DOHH2 (cell line): ENCODE measurements around the gene CDH4.

Experiments used
- H3F3A ChIP-seq: fragments of 200-600 bp; sonication (generic), shearing (Covaris generic); 2 replicates; pipeline ENCODE4 v1.6.0; 2016; ENCODE audit warnings: antibody characterized with exemption, mild to moderate bottlenecking; ENCODE audit not compliant: control insufficient read depth, insufficient read depth
- H3K27ac ChIP-seq: fragments of 200-600 bp; sonication (generic); 2 replicates; pipeline ENCODE4 v1.5.1; 2014; ENCODE audit warnings: low read depth, mild to moderate bottlenecking, low read length, moderate library complexity
- H3K27me3 ChIP-seq: fragments of 200-600 bp; sonication (generic); 2 replicates; pipeline ENCODE4 v1.6.1; 2014; ENCODE audit warnings: mild to moderate bottlenecking, low read length, mixed read lengths; ENCODE audit not compliant: control insufficient read depth
- H3K36me3 ChIP-seq: fragments of 200-600 bp; sonication (generic); 2 replicates; pipeline ENCODE4 v1.6.1; 2014; ENCODE audit warnings: mild to moderate bottlenecking, low read length, moderate library complexity, mixed read lengths; ENCODE audit not compliant: control insufficient read depth
- H3K4me1 ChIP-seq: fragments of 200-600 bp; sonication (generic); 2 replicates; pipeline ENCODE4 v1.6.1; 2014; ENCODE audit warnings: mild to moderate bottlenecking, low read length, mixed read lengths; ENCODE audit not compliant: control insufficient read depth
- H3K4me2 ChIP-seq: fragments of 200-600 bp; sonication (generic); 2 replicates; pipeline ENCODE4 v1.6.0; 2014; ENCODE audit warnings: mild to moderate bottlenecking, low read length, moderate library complexity
- H3K4me3 ChIP-seq: fragments of 200-600 bp; sonication (generic); 2 replicates; pipeline ENCODE4 v1.5.1; 2014; ENCODE audit warnings: mild to moderate bottlenecking, low read length, mixed read lengths
- H3K79me2 ChIP-seq: fragments of 200-600 bp; sonication (generic); 2 replicates; pipeline ENCODE4 v1.6.1; 2014; ENCODE audit warnings: mild to moderate bottlenecking, low read length, mixed read lengths; ENCODE audit not compliant: control insufficient read depth
- H3K9me2 ChIP-seq: fragments of 200-600 bp; sonication (generic); replicated peaks from 2 replicates; pipeline ENCODE4 v1.6.1; 2014; ENCODE audit warnings: mild to moderate bottlenecking, low read length, mixed read lengths; ENCODE audit not compliant: control insufficient read depth
- H3K9me3 ChIP-seq: fragments of 200-600 bp; sonication (generic); 2 replicates; pipeline ENCODE4 v1.6.1; 2014; ENCODE audit warnings: antibody characterized with exemption, low read length, mixed read lengths; ENCODE audit not compliant: control insufficient read depth, insufficient read depth
- H4K20me1 ChIP-seq: fragments of 200-600 bp; sonication (generic); 2 replicates; pipeline ENCODE4 v1.6.0; 2014; ENCODE audit warnings: low read depth, mild to moderate bottlenecking, antibody characterized with exemption, low read length, moderate library complexity; ENCODE audit not compliant: control insufficient read depth, insufficient read depth
- EZH2phosphoT487 ChIP-seq: fragments of 200-600 bp; sonication (generic); IDR thresholded peaks from 2 replicates; pipeline ENCODE4 v1.6.1; 2017; ENCODE audit warnings: borderline replicate concordance, mild to moderate bottlenecking, antibody characterized with exemption, low read length, moderate library complexity, mixed read lengths
- TF ChIP-seq, protein P1 (sequence below): fragments of 200-600 bp; sonication (generic); IDR thresholded peaks from one replicate; pipeline ENCODE4 v1.5.1; 2014; ENCODE audit warnings: antibody characterized with exemption, mild to moderate bottlenecking, low read depth, low read length; ENCODE audit not compliant: poor library complexity, severe bottlenecking

Gene CDH4

DNA sequence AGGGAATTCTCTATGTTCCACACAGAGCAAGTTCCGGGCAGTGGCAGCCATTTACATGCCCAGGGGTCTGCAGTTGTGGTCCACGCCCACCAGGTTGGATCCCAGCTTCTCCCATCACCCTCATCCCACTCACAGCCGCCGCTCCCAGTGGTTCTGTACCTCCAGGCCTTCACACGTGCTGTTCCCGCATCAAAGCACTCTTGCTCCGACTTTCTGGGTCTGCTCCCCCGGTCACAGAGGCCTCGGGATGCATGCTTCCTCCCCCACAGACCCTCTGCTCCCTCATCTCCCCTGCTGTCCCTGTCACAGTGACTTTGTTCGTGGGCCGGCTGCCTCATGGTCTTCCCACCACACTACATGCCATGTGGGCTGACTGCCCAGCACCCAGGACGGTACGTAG, 481.2 kb downstream of the CDH4 start:
- no peak for TF ChIP-seq EZH2phosphoT487
- TF ChIP-seq, protein P1, sequence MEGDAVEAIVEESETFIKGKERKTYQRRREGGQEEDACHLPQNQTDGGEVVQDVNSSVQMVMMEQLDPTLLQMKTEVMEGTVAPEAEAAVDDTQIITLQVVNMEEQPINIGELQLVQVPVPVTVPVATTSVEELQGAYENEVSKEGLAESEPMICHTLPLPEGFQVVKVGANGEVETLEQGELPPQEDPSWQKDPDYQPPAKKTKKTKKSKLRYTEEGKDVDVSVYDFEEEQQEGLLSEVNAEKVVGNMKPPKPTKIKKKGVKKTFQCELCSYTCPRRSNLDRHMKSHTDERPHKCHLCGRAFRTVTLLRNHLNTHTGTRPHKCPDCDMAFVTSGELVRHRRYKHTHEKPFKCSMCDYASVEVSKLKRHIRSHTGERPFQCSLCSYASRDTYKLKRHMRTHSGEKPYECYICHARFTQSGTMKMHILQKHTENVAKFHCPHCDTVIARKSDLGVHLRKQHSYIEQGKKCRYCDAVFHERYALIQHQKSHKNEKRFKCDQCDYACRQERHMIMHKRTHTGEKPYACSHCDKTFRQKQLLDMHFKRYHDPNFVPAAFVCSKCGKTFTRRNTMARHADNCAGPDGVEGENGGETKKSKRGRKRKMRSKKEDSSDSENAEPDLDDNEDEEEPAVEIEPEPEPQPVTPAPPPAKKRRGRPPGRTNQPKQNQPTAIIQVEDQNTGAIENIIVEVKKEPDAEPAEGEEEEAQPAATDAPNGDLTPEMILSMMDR, result no peak
- Histone ChIP-seq H3K27ac (no peak overlapping the region), H3K4me2 (no peak overlapping the region), H3K4me3 (no peak overlapping the region), H3K9me2 (no peaks in the 10 kb centered on the region), H3K4me1 (no peaks in the 10 kb centered on the region), H3K36me3 (no peaks in the 10 kb centered on the region), H3K27me3 (no peaks in the 10 kb centered on the region), H3F3A (no peaks in the 10 kb centered on the region), H3K9me3 (no peaks in the 10 kb centered on the region), H4K20me1 (no peaks in the 10 kb centered on the region), H3K79me2 (no peaks in the 10 kb centered on the region)

DNA sequence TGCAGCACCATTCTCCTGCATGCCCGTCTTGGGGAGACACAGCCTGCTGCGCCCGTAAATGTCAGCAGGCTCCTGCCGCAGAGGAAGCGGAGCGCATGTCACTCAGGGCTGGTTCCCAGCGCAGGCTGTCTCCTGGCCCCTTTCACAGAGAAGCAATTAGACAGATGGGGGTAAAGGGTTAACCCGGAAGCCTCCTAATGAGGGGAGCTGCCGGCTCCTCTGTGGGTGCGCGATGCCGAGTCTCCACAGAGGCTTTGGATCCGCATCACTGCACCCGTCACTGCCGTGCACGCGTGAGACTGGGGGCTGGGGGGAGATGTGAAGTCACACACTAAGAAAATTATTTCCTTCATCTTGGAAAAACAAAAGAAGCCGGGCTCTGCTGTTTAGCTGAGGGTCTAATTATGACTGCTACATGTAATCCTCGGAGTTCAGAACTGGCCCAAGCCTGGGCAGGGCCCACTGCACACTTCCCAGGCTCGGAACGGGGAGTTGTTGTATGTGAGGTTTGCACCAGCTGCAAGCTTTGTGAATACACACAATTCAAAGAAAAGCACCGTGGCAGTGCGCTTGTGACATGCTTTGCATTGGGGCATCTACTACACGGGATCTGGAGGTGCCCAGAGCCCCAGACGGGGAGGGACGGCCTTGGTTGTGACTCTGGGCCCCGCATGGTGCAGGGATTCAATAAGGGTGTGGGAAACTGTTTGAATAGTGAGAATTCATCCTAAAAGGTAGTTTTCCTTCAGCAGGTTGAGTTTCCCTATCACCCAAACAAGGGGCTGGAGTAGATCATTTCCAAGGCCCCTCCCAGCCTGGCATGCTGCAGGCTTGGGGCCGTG, 482.1 kb downstream of the CDH4 start:
- H3K27me3 ChIP-seq, result no peaks in the 10 kb centered on the region
- TF ChIP-seq, protein P1, result no peak
- no peak for TF ChIP-seq EZH2phosphoT487

DNA sequence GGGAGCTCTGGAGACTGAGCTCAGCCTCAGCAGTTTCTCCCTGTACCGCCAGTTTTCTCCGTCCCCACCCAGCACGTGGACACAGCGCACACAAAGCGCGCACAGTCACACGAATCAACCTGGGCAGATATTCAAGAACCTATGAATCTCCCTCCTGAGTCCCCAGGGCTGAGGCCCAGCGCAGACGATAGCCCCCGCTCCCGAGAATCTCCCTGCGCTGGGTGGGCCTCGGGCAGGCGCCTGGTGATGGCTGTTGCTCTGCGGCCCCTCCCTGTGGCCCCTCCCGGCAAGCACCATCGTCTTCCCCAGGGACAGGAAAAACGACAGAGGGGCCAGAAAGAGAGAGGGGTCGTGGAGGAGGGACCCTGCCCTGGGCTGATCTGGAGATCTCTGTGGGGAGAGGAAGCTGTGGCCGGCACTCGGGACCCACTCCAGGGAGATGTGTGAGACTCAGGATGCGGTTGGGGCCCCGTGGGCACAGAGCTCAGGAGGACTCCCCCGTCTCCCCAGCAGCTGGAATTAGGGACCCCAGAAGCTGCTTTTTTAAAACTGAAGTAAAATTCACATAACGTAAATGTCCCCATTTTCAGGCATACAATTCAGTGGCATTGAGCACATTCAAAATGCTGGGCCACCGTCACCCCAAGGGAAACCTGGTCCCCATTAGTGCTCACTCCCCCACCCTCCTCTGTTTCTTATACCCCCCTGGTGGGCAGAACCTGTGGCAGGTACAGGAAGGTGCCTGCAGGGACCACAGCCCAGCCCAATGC, 482.9 kb downstream of the CDH4 start:
- Histone ChIP-seq H3K27me3 (no peaks in the 10 kb centered on the region), H3K9me3 (no peaks in the 10 kb centered on the region), H3K4me1 (no peaks in the 10 kb centered on the region), H3F3A (no peaks in the 10 kb centered on the region), H3K4me2 (no peak overlapping the region), H3K27ac (no peak overlapping the region), H3K79me2 (no peaks in the 10 kb centered on the region), H4K20me1 (no peaks in the 10 kb centered on the region), H3K9me2 (no peaks in the 10 kb centered on the region), H3K36me3 (no peaks in the 10 kb centered on the region), H3K4me3 (no peak overlapping the region)
- no peak for TF ChIP-seq EZH2phosphoT487
- TF ChIP-seq, protein P1, result no peak

More for the DNA sequence above, 482.1 kb downstream of the CDH4 start:
- H3K9me3 ChIP-seq, result no peaks in the 10 kb centered on the region
- H3K27ac ChIP-seq, result no peak overlapping the region
- no peaks in the 10 kb centered on the region for H3K9me2 ChIP-seq
- H3K4me2 ChIP-seq, result no peak overlapping the region
- H3F3A ChIP-seq, result no peaks in the 10 kb centered on the region
- no peaks in the 10 kb centered on the region for H3K79me2 ChIP-seq
- no peaks in the 10 kb centered on the region for H4K20me1 ChIP-seq
- H3K4me3 ChIP-seq, result no peak overlapping the region
- H3K4me1 ChIP-seq, result no peaks in the 10 kb centered on the region
- H3K36me3 ChIP-seq, result no peaks in the 10 kb centered on the region
